WTC11 (cell line): ENCODE measurements around the gene EPHB3. TPM values are rescaled to one million over a fixed set of nuclear protein-coding genes. Genes with fewer than 3 reads are reported as not detected.

Experiments used
- ATAC-seq: fragments of 200-7000 bp; cut with Tn5 transposase; 2 replicates; pipeline ENCODE4 v1.10.0; 2021; ENCODE audit warnings: mild to moderate bottlenecking, moderate library complexity
- CTCF ChIA-PET: fragments of 300-600 bp; sonication (Branson Sonifier 250); formaldehyde crosslinking; loops from one replicate; lab custom pipeline; 2021; ENCODE audit warnings: antibody characterized with exemption; lab: Charles Lee
- POLR2A ChIA-PET: fragments of 350-600 bp; sonication (Branson Sonifier 250); formaldehyde crosslinking; loops from one replicate; lab custom pipeline; 2021; ENCODE audit warnings: antibody characterized with exemption; lab: Charles Lee
- DNase-seq: peaks from one replicate; pipeline ENCODE4 v3.0.0; 2021; ENCODE audit warnings: low spot score
- H3K27ac Mint-ChIP-seq: 2 replicates; pipeline ENCODE4 v1.8.0; 2021; ENCODE audit warnings: mixed read lengths
- H3K27me3 Mint-ChIP-seq: 2 replicates; pipeline ENCODE4 v1.8.0; 2021; ENCODE audit warnings: low read depth, mild to moderate bottlenecking, moderate library complexity, mixed read lengths
- H3K36me3 Mint-ChIP-seq: 2 replicates; pipeline ENCODE4 v1.8.0; 2021; ENCODE audit warnings: mixed read lengths
- H3K4me1 Mint-ChIP-seq: 2 replicates; pipeline ENCODE4 v1.8.0; 2022; ENCODE audit warnings: mixed read lengths
- H3K4me3 Mint-ChIP-seq: 2 replicates; pipeline ENCODE4 v1.8.0; 2021; ENCODE audit warnings: mild to moderate bottlenecking, moderate library complexity, mixed read lengths
- H3K9me3 Mint-ChIP-seq: 2 replicates; pipeline ENCODE4 v1.8.0; 2021; ENCODE audit warnings: mixed read lengths
- CBFB ChIP-seq: sonication (generic); formaldehyde crosslinking; IDR thresholded peaks from 2 replicates; pipeline ENCODE4 v1.8.1; 2022; ENCODE audit warnings: mild to moderate bottlenecking, low read depth, missing genetic modification reagents
- CREB1 ChIP-seq: sonication (generic); formaldehyde crosslinking; IDR thresholded peaks from 2 replicates; pipeline ENCODE4 v1.8.0; 2023; ENCODE audit warnings: mild to moderate bottlenecking, missing genetic modification reagents
- CTCF ChIP-seq: fragments of 200-600 bp; IDR thresholded peaks from 2 replicates; pipeline ENCODE4 v1.8.0; 2022; ENCODE audit warnings: antibody characterized with exemption
- EMX1 ChIP-seq: fragments of 250-450 bp; sonication (Bioruptor Pico); IDR thresholded peaks from 2 replicates; pipeline ENCODE4 v1.8.0; 2021; ENCODE audit warnings: mild to moderate bottlenecking
- ERG ChIP-seq: fragments of 250-450 bp; sonication (Bioruptor Pico); IDR thresholded peaks from 2 replicates; pipeline ENCODE4 v1.8.0; 2021; ENCODE audit warnings: mild to moderate bottlenecking
- ESRRA ChIP-seq: sonication (generic); formaldehyde crosslinking; IDR thresholded peaks from 2 replicates; pipeline ENCODE4 v1.8.1; 2022; ENCODE audit warnings: mild to moderate bottlenecking, missing genetic modification reagents, borderline replicate concordance
- FOXJ3 ChIP-seq: sonication (generic); formaldehyde crosslinking; IDR thresholded peaks from 2 replicates; pipeline ENCODE4 v1.9.0; 2021; ENCODE audit warnings: missing genetic modification reagents, mild to moderate bottlenecking, borderline replicate concordance
- FOXP1 ChIP-seq: sonication (generic); formaldehyde crosslinking; IDR thresholded peaks from 2 replicates; pipeline ENCODE4 v1.8.0; 2022; ENCODE audit warnings: missing genetic modification reagents, mild to moderate bottlenecking, moderate library complexity, borderline replicate concordance
- MXD4 ChIP-seq: fragments of 250-450 bp; sonication (Bioruptor Pico); IDR thresholded peaks from 2 replicates; pipeline ENCODE4 v1.8.0; 2021; ENCODE audit warnings: mild to moderate bottlenecking, moderate library complexity, borderline replicate concordance
- SP1 ChIP-seq: sonication (generic); formaldehyde crosslinking; conservative IDR thresholded peaks from 2 replicates; pipeline ENCODE4 v1.8.1; 2022; ENCODE audit warnings: missing genetic modification reagents
- ZNF532 ChIP-seq: fragments of 250-450 bp; sonication (Bioruptor Pico); IDR thresholded peaks from 2 replicates; pipeline ENCODE4 v1.9.0; 2021; ENCODE audit warnings: mild to moderate bottlenecking, borderline replicate concordance
- ZSCAN18 ChIP-seq: fragments of 250-450 bp; sonication (Bioruptor Pico); IDR thresholded peaks from 2 replicates; pipeline ENCODE4 v2.1.2; 2022; ENCODE audit warnings: mild to moderate bottlenecking, moderate library complexity
- total RNA-seq: library from RNA; stranded (reverse); gene quantifications from 3 replicates; pipeline ENCODE4 v1.2.3, GENCODE V29; 2021
- TF ChIP-seq, protein P1 (sequence below): sonication (generic); formaldehyde crosslinking; IDR thresholded peaks from 2 replicates; pipeline ENCODE4 v1.8.1; 2023; ENCODE audit warnings: mild to moderate bottlenecking, missing genetic modification reagents, moderate library complexity
- TF ChIP-seq, protein P2 (sequence below): sonication (generic); formaldehyde crosslinking; IDR thresholded peaks from 2 replicates; pipeline ENCODE4 v1.8.1; 2023; ENCODE audit warnings: mild to moderate bottlenecking, missing genetic modification reagents

EPHB3 gene
- total RNA-seq, 1 experiment from 2014 or later: 11.4 TPM

- Mint-ChIP-seq H3K27ac (no peak overlapping the region), H3K9me3 (no peaks in the 10 kb centered on the region), H3K4me1 (peaks cover 51% of the 10 kb centered on the region), H3K4me3 (no peak overlapping the region), H3K36me3 (no peaks in the 10 kb centered on the region), H3K27me3 (peaks cover 62% of the 10 kb centered on the region)
- no peak for DNase-seq
- no peak for TF ChIP-seq CREB1 (CRISPR knock-in tag)
- TF ChIP-seq ZSCAN18 (CRISPR knock-in tag): no peak
- TF ChIP-seq ESRRA (CRISPR knock-in tag): no peak
- no peak for TF ChIP-seq FOXP1 (CRISPR knock-in tag)
- no peak for TF ChIP-seq FOXJ3 (CRISPR knock-in tag)
- no peak for TF ChIP-seq CTCF
- TF ChIP-seq ZNF532: no peak
- TF ChIP-seq EMX1: no peak
- ATAC-seq: no peak
- ChIA-PET POLR2A (no interaction called here), CTCF (interaction anchor here (2.4 kb wide), 1 partner anchor 38 kb away, joined by 10 read pairs; the partner anchor contains the start of gene EPHB3)
Observed at GRCh38 chr3:184599143-184599542, 37.6 kb downstream of the EPHB3 start.

GRCh38 chr3:184600685-184601377 lies 39.2 kb downstream of the EPHB3 start:
- no peaks in the 10 kb centered on the region for H3K36me3 Mint-ChIP-seq
- CTCF ChIA-PET: interaction anchor here (0.6 to 5.9 kb wide), 6 partner anchors 39 to 178 kb away, joined by 3 to 78 read pairs (median 4); partner anchors contain the start of gene EPHB3
- no peaks in the 10 kb centered on the region for H3K9me3 Mint-ChIP-seq
- peaks cover 42% of the 10 kb centered on the region for H3K4me1 Mint-ChIP-seq
- H3K4me3 Mint-ChIP-seq: peak overlapping the region; percentile 52
- POLR2A ChIA-PET: no interaction called here
- no peak overlapping the region for H3K27ac Mint-ChIP-seq
- peaks cover 72% of the 10 kb centered on the region for H3K27me3 Mint-ChIP-seq
- ATAC-seq: no peak
- TF ChIP-seq CBFB (CRISPR knock-in tag) (no peak), MXD4 (CRISPR knock-in tag) (no peak), SP1 (CRISPR knock-in tag) (no peak), ERG (CRISPR knock-in tag) (no peak)
- TF ChIP-seq, protein P1, sequence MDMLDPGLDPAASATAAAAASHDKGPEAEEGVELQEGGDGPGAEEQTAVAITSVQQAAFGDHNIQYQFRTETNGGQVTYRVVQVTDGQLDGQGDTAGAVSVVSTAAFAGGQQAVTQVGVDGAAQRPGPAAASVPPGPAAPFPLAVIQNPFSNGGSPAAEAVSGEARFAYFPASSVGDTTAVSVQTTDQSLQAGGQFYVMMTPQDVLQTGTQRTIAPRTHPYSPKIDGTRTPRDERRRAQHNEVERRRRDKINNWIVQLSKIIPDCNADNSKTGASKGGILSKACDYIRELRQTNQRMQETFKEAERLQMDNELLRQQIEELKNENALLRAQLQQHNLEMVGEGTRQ (CRISPR knock-in tag): peak; percentile 32; the same call in 1 of the 2 replicates
- TF ChIP-seq, protein P2, sequence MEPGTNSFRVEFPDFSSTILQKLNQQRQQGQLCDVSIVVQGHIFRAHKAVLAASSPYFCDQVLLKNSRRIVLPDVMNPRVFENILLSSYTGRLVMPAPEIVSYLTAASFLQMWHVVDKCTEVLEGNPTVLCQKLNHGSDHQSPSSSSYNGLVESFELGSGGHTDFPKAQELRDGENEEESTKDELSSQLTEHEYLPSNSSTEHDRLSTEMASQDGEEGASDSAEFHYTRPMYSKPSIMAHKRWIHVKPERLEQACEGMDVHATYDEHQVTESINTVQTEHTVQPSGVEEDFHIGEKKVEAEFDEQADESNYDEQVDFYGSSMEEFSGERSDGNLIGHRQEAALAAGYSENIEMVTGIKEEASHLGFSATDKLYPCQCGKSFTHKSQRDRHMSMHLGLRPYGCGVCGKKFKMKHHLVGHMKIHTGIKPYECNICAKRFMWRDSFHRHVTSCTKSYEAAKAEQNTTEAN: no peak
- TF ChIP-seq, all 79 proteins: peak for 1
- DNase-seq: no peak
